HCT116 (cell line): ENCODE data around the gene TBR1. TPM values are rescaled to one million over a fixed set of nuclear protein-coding genes. Genes with fewer than 3 reads are reported as not detected.

Source experiments
- ATAC-seq: fragments of 200-7000 bp; cut with Tn5 transposase; 2 replicates; pipeline ENCODE4 v1.9.1; 2020; ENCODE audit warnings: mild to moderate bottlenecking, moderate library complexity
- BruUV-seq: library from RNA; stranded (reverse); fragments of 400-500 nt; replicated peaks from 2 replicates; lab custom pipeline; 2021; lab: Mats Ljungman, UMichigan
- CTCF ChIA-PET: fragments of 300-600 bp; sonication (Branson Sonifier 250); formaldehyde crosslinking; loops from one replicate; lab custom pipeline; 2021; ENCODE audit warnings: antibody characterized with exemption; lab: Charles Lee
- POLR2A ChIA-PET: fragments of 300-600, 350-600 bp; sonication (Branson Sonifier 250); formaldehyde crosslinking; loops from one replicate; lab custom pipeline; 2021; ENCODE audit warnings: antibody characterized with exemption; lab: Charles Lee
- RAD21 ChIA-PET, 2 experiments: fragments of 300-600 bp; sonication (Branson Sonifier 250); formaldehyde crosslinking; loops; one replicate each; lab custom pipeline; 2023; ENCODE audit warnings: low total read pairs in 2 of 2; ENCODE audit not compliant: uncharacterized antibody in 2 of 2, unreplicated experiment in 2 of 2, low non-redundant PET in 1 of 2; lab: Charles Lee
- DNase-seq: peaks from one replicate; pipeline ENCODE4 v3.0.0-alpha.2; 2010; ENCODE audit warnings: low read depth, low spot score
- H2AFZ ChIP-seq: fragments of 200-600 bp; shearing (Covaris generic), sonication (generic); 2 replicates; pipeline ENCODE4 v1.6.1; 2017; ENCODE audit warnings: low read depth, mixed run types, mixed read lengths, antibody characterized with exemption, low read length; ENCODE audit not compliant: poor library complexity, severe bottlenecking
- H3K27ac ChIP-seq: 2 replicates; pipeline ENCODE4 v1.5.1; 2012; ENCODE audit warnings: low read depth, low read length
- H3K27me3 ChIP-seq: fragments of 200-600 bp; sonication (generic); 2 replicates; pipeline ENCODE4 v1.6.1; 2016; ENCODE audit warnings: mixed run types, low read length, mixed read lengths; ENCODE audit not compliant: insufficient read depth
- H3K36me3 ChIP-seq, 2 experiments: fragments of 200-500 bp in 1 of 2; fragments of 200-600 bp in 1 of 2; sonication (Bioruptor generic) in 1 of 2; sonication (generic) in 1 of 2; 2 replicates each; pipeline versions ENCODE4 v1.5.1 to v1.6.1; 2014 to 2016; ENCODE audit warnings: low read length in 2 of 2, inconsistent platforms in 1 of 2, mixed read lengths in 1 of 2, mixed run types in 1 of 2; ENCODE audit not compliant: insufficient read depth in 2 of 2, control insufficient read depth in 1 of 2
- H3K4me1 ChIP-seq, 2 experiments: fragments of 200-600 bp in 1 of 2; sonication (generic) in 1 of 2; 2 replicates each; pipeline versions ENCODE4 v1.5.1 to v1.6.1; 2012 to 2017; ENCODE audit warnings: low read length in 2 of 2, inconsistent platforms in 1 of 2, mild to moderate bottlenecking in 1 of 2, mixed read lengths in 1 of 2, mixed run types in 1 of 2, moderate library complexity in 1 of 2; ENCODE audit not compliant: insufficient read depth in 2 of 2, control insufficient read depth in 1 of 2
- H3K4me2 ChIP-seq: fragments of 200-600 bp; sonication (generic); 2 replicates; pipeline ENCODE4 v1.6.1; 2017; ENCODE audit warnings: mixed run types, low read length, mixed read lengths
- H3K4me3 ChIP-seq, 2 experiments: fragments of 200-600 bp in 1 of 2; sonication (generic) in 1 of 2; replicated peaks in 1 of 2; 2 replicates each; pipeline ENCODE4 v1.5.1; 2011 to 2016; ENCODE audit warnings: low read length in 2 of 2, control low read depth in 1 of 2, low read depth in 1 of 2, mild to moderate bottlenecking in 1 of 2, mixed read lengths in 1 of 2, mixed run types in 1 of 2
- H3K79me2 ChIP-seq: fragments of 200-600 bp; sonication (generic); 2 replicates; pipeline ENCODE4 v1.6.1; 2017; ENCODE audit warnings: mild to moderate bottlenecking, mixed run types, low read length, moderate library complexity, mixed read lengths; ENCODE audit not compliant: insufficient read depth
- H3K9ac ChIP-seq: fragments of 200-600 bp; sonication (generic); 2 replicates; pipeline ENCODE4 v1.6.1; 2016; ENCODE audit warnings: low read length, mixed read lengths
- H3K9me2 ChIP-seq: fragments of 200-600 bp; sonication (generic), shearing (Covaris generic); 2 replicates; pipeline ENCODE4 v1.6.1; 2017; ENCODE audit warnings: mixed run types, mild to moderate bottlenecking, moderate library complexity; ENCODE audit not compliant: insufficient read depth
- H3K9me3 ChIP-seq, 2 experiments: fragments of 200-500 bp in 1 of 2; fragments of 200-600 bp in 1 of 2; sonication (Bioruptor generic) in 1 of 2; sonication (generic) in 1 of 2; 2 replicates each; pipeline ENCODE4 v1.6.1; 2014 to 2017; ENCODE audit warnings: low read length in 2 of 2, mixed read lengths in 2 of 2, inconsistent platforms in 1 of 2, low read depth in 1 of 2, mild to moderate bottlenecking in 1 of 2, mixed run types in 1 of 2, moderate library complexity in 1 of 2; ENCODE audit not compliant: control insufficient read depth in 1 of 2, insufficient read depth in 1 of 2
- H4K20me1 ChIP-seq: fragments of 200-600 bp; sonication (generic), shearing (Covaris generic); 2 replicates; pipeline ENCODE4 v1.6.1; 2017; ENCODE audit warnings: mixed run types, mild to moderate bottlenecking, moderate library complexity; ENCODE audit not compliant: insufficient read depth
- ATF3 ChIP-seq: IDR thresholded peaks from 2 replicates; pipeline ENCODE4 v1.6.1; 2012
- CBX3 ChIP-seq: IDR thresholded peaks from 2 replicates; pipeline ENCODE4 v1.6.1; 2012; ENCODE audit warnings: low read depth
- CEBPB ChIP-seq: IDR thresholded peaks from 2 replicates; pipeline ENCODE4 v1.6.1; 2012; ENCODE audit warnings: low read depth
- CTCF ChIP-seq, 3 experiments: fragments of 200-600 bp in 1 of 3; sonication (generic) in 1 of 3; IDR thresholded peaks in 2 of 3; conservative IDR thresholded peaks in 1 of 3; 2 replicates each; pipeline ENCODE4 v1.5.1; 2012 to 2017; ENCODE audit warnings: low read depth in 2 of 3, low read length in 2 of 3, antibody characterized with exemption in 1 of 3, borderline replicate concordance in 1 of 3, control low read depth in 1 of 3, mild to moderate bottlenecking in 1 of 3, mixed read lengths in 1 of 3, mixed run types in 1 of 3, moderate library complexity in 1 of 3; ENCODE audit not compliant: insufficient read depth in 1 of 3
- EGR1 ChIP-seq: IDR thresholded peaks from 2 replicates; pipeline ENCODE4 v1.6.1; 2012; ENCODE audit warnings: low read depth
- EZH2 ChIP-seq: fragments of 200-600 bp; sonication (generic); IDR thresholded peaks from 2 replicates; pipeline ENCODE4 v1.6.1; 2017; ENCODE audit warnings: antibody characterized with exemption, mixed run types
- EZH2phosphoT487 ChIP-seq: fragments of 200-600 bp; IDR thresholded peaks from 2 replicates; pipeline ENCODE4 v1.6.1; 2018; ENCODE audit warnings: antibody characterized with exemption, borderline replicate concordance
- JUND ChIP-seq: IDR thresholded peaks from 2 replicates; pipeline ENCODE4 v1.6.1; 2012
- MAX ChIP-seq: IDR thresholded peaks from 2 replicates; pipeline ENCODE4 v1.6.1; 2012
- RAD21 ChIP-seq: IDR thresholded peaks from 2 replicates; pipeline ENCODE4 v1.6.1; 2012; ENCODE audit warnings: low read depth, mild to moderate bottlenecking
- REST ChIP-seq: IDR thresholded peaks from 2 replicates; pipeline ENCODE4 v1.6.1; 2012; ENCODE audit warnings: low read depth
- SIN3A ChIP-seq: IDR thresholded peaks from 2 replicates; pipeline ENCODE4 v1.6.1; 2012; ENCODE audit warnings: low read depth
- SP1 ChIP-seq: IDR thresholded peaks from 2 replicates; pipeline ENCODE4 v1.6.1; 2012; ENCODE audit warnings: low read depth
- TCF7L2 ChIP-seq: IDR thresholded peaks from 2 replicates; pipeline ENCODE4 v1.7.0; 2011; ENCODE audit warnings: borderline replicate concordance, inconsistent platforms; ENCODE audit not compliant: insufficient read depth, insufficient read length; ENCODE audit errors: extremely low read depth
- YY1 ChIP-seq: IDR thresholded peaks from 2 replicates; pipeline ENCODE4 v1.6.1; 2011; ENCODE audit warnings: low read length, low read depth, moderate library complexity, mild to moderate bottlenecking; ENCODE audit not compliant: insufficient replicate concordance; ENCODE audit errors: extremely low read depth
- ZFX ChIP-seq: fragments of 450-650 bp; IDR thresholded peaks from 2 replicates; pipeline ENCODE4 v1.6.1; 2017
- ZNF274 ChIP-seq: fragments of 200-500 bp; sonication (Bioruptor generic); IDR thresholded peaks from 2 replicates; pipeline ENCODE4 v1.6.1; 2014; ENCODE audit warnings: mild to moderate bottlenecking, low read depth, low read length, inconsistent platforms
- intact Hi-C: fragments of 100-400 bp; cut with micrococcal nuclease; formaldehyde crosslinking; loops from 2 replicates; pipeline ENCODE4 v1.10.0; 2022
- total RNA-seq: library from RNA; stranded (reverse); gene quantifications from one replicate; pipeline ENCODE4 v1.2.1, GENCODE V29; 2021; ENCODE audit not compliant: unreplicated experiment

The TBR1 gene
- total RNA-seq, 1 experiment from 2014 or later, result 0.17 TPM

- TF ChIP-seq EZH2phosphoT487, result no peak
- TF ChIP-seq TCF7L2, result no peak
- TF ChIP-seq MAX, result no peak
- no peak for TF ChIP-seq RAD21
- no peak for TF ChIP-seq SIN3A
- no peak for TF ChIP-seq ZFX
- no peak for TF ChIP-seq EGR1
- TF ChIP-seq ZNF274, result no peak
- TF ChIP-seq EZH2, result no peak
- no peak for TF ChIP-seq JUND
- no peak for TF ChIP-seq REST
- no peak for TF ChIP-seq SP1
- no peak for TF ChIP-seq CEBPB
- no peak for TF ChIP-seq YY1
- no peak for TF ChIP-seq CBX3
- TF ChIP-seq ATF3, result no peak
- no peak for TF ChIP-seq CTCF (IDR thresholded peaks at IDR 0.05 in 2 of 3, conservative IDR thresholded peaks at IDR 0.05 in 1 of 3; ENCODE audit: borderline replicate concordance in 1 of 3, insufficient read depth in 1 of 3, low read depth in 2 of 3, low read length in 2 of 3)
- no peak overlapping the region for H3K27ac ChIP-seq
- POLR2A ChIA-PET, result no interaction called here
- H3K36me3 ChIP-seq, result no peaks in the 10 kb centered on the region
- H3K4me1 ChIP-seq, result no peaks in the 10 kb centered on the region
- no peaks in the 10 kb centered on the region for H3K9me3 ChIP-seq
- H2AFZ ChIP-seq, result no peak overlapping the region
- H3K4me3 ChIP-seq, result no peak overlapping the region
- CTCF ChIA-PET, result no interaction called here
- RAD21 ChIA-PET, result no interaction called here
- no peaks in the 10 kb centered on the region for H4K20me1 ChIP-seq
- intact Hi-C loops, result no loop called here
- H3K9ac ChIP-seq, result no peak overlapping the region
- H3K9me2 ChIP-seq, result no peaks in the 10 kb centered on the region
- no peak for DNase-seq
- H3K79me2 ChIP-seq, result no peaks in the 10 kb centered on the region
- BruUV-seq, result no TSS peak
- no peak overlapping the region for H3K4me2 ChIP-seq
- H3K27me3 ChIP-seq, result no peaks in the 10 kb centered on the region
- ATAC-seq, result no peak
These were observed 2.2 kb downstream of the TBR1 start for GRCh38 chr2:161418275-161418714.
